ENCODE data around the gene LRRC8D.

LRRC8D gene

DNA sequence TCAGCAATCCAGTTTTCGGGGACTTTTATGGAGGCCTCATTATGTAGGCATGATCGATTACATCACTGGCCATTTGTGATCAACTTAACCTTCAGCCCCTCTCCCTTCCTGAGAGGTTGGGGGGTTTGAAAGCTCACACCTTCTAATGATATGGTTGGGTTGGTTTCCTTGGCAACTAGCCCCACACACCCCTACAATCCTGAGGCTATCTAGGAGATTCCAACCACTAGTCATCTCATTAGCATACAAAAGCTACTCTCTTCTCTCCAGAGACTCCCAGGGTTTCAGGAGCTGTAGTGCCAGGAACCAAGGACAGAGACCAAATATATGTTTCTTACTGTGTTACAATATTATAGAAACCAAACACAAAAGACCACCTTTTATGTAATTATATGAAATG, 138.9 kb downstream of the LRRC8D start:
- Histone ChIP-seq H3K36me3 (ENCODE audit: low read length) (no peaks in the 10 kb centered on the region), H3K4me2 (ENCODE audit: low read depth, low read length, poor library complexity, severe bottlenecking) (no peak overlapping the region)

DNA sequence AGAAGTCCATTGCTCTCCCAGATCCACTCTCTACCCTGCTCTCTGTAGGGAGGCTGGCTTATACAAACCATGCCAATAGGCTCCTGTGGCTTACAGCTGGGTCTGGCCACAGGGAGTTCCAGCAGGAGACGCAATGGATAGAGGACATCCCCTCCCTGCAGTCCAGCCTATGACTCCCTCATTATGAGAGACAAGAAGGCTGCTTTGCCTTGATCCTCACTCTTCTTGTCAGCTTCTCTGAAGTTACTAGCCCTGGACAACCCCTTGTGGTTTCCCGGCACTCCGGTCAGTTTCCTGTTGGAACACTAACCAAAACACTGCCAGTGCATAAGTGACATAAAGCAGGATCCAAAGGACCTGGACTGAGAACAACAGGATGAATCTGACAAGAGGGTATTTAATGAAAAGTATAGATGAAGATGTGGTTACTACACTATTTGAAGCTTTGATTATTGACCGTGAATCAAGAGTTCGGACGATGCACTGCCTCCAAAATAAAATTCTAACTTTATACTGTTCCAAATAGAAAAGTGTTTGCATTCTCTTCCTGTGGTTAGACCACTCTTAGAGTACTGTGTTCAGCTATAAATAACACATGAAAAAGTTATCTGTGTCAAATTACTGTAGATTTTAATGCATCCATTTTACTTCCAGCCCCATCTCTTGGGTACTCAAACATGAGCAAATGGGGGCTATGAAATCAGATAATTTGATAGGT, 141.4 kb downstream of the LRRC8D start:
- no peaks in the 10 kb centered on the region for H4K20me1 ChIP-seq (ENCODE audit: low read depth, low read length)
- TF ChIP-seq EZH2phosphoT487 (conservative IDR thresholded peaks at IDR 0.05; ENCODE audit: low read length) = no peak
- TF ChIP-seq, protein P1, sequence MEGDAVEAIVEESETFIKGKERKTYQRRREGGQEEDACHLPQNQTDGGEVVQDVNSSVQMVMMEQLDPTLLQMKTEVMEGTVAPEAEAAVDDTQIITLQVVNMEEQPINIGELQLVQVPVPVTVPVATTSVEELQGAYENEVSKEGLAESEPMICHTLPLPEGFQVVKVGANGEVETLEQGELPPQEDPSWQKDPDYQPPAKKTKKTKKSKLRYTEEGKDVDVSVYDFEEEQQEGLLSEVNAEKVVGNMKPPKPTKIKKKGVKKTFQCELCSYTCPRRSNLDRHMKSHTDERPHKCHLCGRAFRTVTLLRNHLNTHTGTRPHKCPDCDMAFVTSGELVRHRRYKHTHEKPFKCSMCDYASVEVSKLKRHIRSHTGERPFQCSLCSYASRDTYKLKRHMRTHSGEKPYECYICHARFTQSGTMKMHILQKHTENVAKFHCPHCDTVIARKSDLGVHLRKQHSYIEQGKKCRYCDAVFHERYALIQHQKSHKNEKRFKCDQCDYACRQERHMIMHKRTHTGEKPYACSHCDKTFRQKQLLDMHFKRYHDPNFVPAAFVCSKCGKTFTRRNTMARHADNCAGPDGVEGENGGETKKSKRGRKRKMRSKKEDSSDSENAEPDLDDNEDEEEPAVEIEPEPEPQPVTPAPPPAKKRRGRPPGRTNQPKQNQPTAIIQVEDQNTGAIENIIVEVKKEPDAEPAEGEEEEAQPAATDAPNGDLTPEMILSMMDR (IDR thresholded peaks at IDR 0.05; ENCODE audit: insufficient read depth, low read length, poor library complexity, severe bottlenecking) = no peak
- H3K27ac ChIP-seq (ENCODE audit: low read depth, low read length) = no peak overlapping the region
- no peaks in the 10 kb centered on the region for H3K9me3 ChIP-seq (ENCODE audit: insufficient read depth, low read length)
- H3K4me2 ChIP-seq (ENCODE audit: low read depth, low read length, poor library complexity, severe bottlenecking) = no peak overlapping the region
- no peaks in the 10 kb centered on the region for H3K79me2 ChIP-seq (ENCODE audit: insufficient read depth, low read length)
- H3F3A ChIP-seq (ENCODE audit: insufficient read depth) = no peaks in the 10 kb centered on the region
- no peak overlapping the region for H3K9ac ChIP-seq (ENCODE audit: low read length)
- no peak overlapping the region for H3K4me3 ChIP-seq (ENCODE audit: insufficient read depth, low read length, poor library complexity, severe bottlenecking)
- no peaks in the 10 kb centered on the region for H3K27me3 ChIP-seq (ENCODE audit: low read length)
- no peak overlapping the region for H2AFZ ChIP-seq (ENCODE audit: low read depth, low read length, severe bottlenecking)
- H3K36me3 ChIP-seq (ENCODE audit: low read length) = no peaks in the 10 kb centered on the region
- H3K9me2 ChIP-seq (replicated peaks; ENCODE audit: insufficient read depth, low read length) = no peaks in the 10 kb centered on the region

More for the DNA sequence above, 138.9 kb downstream of the LRRC8D start:
- Histone ChIP-seq H4K20me1 (ENCODE audit: low read depth, low read length) (no peaks in the 10 kb centered on the region), H3K27me3 (ENCODE audit: low read length) (no peaks in the 10 kb centered on the region), H3K9me3 (ENCODE audit: insufficient read depth, low read length) (no peaks in the 10 kb centered on the region), H3F3A (ENCODE audit: insufficient read depth) (no peaks in the 10 kb centered on the region), H2AFZ (ENCODE audit: low read depth, low read length, severe bottlenecking) (no peak overlapping the region), H3K9me2 (replicated peaks; ENCODE audit: insufficient read depth, low read length) (no peaks in the 10 kb centered on the region), H3K4me3 (ENCODE audit: insufficient read depth, low read length, poor library complexity, severe bottlenecking) (no peak overlapping the region), H3K9ac (ENCODE audit: low read length) (no peak overlapping the region), H3K79me2 (ENCODE audit: insufficient read depth, low read length) (no peaks in the 10 kb centered on the region), H3K27ac (ENCODE audit: low read depth, low read length) (no peak overlapping the region)
- TF ChIP-seq, protein P1 (IDR thresholded peaks at IDR 0.05; ENCODE audit: insufficient read depth, low read length, poor library complexity, severe bottlenecking) = no peak
- no peak for TF ChIP-seq EZH2phosphoT487 (conservative IDR thresholded peaks at IDR 0.05; ENCODE audit: low read length)

DNA sequence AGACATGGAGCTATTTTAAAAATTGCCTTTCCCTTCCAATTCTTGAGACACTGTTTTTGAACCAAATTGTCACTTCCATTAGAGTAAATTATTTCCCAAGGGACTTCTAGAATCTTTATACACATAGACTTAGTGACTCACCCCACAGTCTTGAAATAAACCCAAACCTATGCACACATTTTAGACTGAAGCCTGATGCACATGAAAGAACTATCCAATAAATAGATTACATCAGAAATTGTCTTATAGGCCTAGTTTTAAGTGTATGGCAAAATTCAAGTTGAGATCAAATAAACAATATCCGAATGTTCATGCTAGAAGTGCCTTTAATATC, 141.9 kb downstream of the LRRC8D start:
- Histone ChIP-seq H3K4me2 (ENCODE audit: low read depth, low read length, poor library complexity, severe bottlenecking) (no peak overlapping the region), H3K79me2 (ENCODE audit: insufficient read depth, low read length) (no peaks in the 10 kb centered on the region), H3K36me3 (ENCODE audit: low read length) (no peaks in the 10 kb centered on the region), H3F3A (ENCODE audit: insufficient read depth) (no peaks in the 10 kb centered on the region), H3K27ac (ENCODE audit: low read depth, low read length) (no peak overlapping the region), H3K9ac (ENCODE audit: low read length) (no peak overlapping the region), H3K27me3 (ENCODE audit: low read length) (no peaks in the 10 kb centered on the region), H3K9me2 (replicated peaks; ENCODE audit: insufficient read depth, low read length) (no peaks in the 10 kb centered on the region), H4K20me1 (ENCODE audit: low read depth, low read length) (no peaks in the 10 kb centered on the region), H3K9me3 (ENCODE audit: insufficient read depth, low read length) (no peaks in the 10 kb centered on the region), H3K4me3 (ENCODE audit: insufficient read depth, low read length, poor library complexity, severe bottlenecking) (no peak overlapping the region), H2AFZ (ENCODE audit: low read depth, low read length, severe bottlenecking) (no peak overlapping the region)
- no peak for TF ChIP-seq EZH2phosphoT487 (conservative IDR thresholded peaks at IDR 0.05; ENCODE audit: low read length)
- TF ChIP-seq, protein P1 (IDR thresholded peaks at IDR 0.05; ENCODE audit: insufficient read depth, low read length, poor library complexity, severe bottlenecking) = no peak

All from SU-DHL-6 (cell line).